HT1080 (cell line): ENCODE measurements around the gene TSPAN17. TPM values are rescaled to one million over a fixed set of nuclear protein-coding genes. Genes with fewer than 3 reads are reported as not detected.

Source experiments
- DNase-seq: peaks from one replicate; pipeline ENCODE4 v3.0.0-alpha.2; 2015; ENCODE audit warnings: low read depth
- small RNA-seq: library from RNA; depleted of rRNA; stranded (forward); fragments of <200 nt; gene quantifications from one replicate; pipeline ENCODE3, GENCODE V24; 2014
- total RNA-seq: library from RNA; depleted of rRNA; stranded (reverse); fragments of >200 nt; shearing (Covaris generic); gene quantifications from 2 replicates; pipeline ENCODE4 v1.2.3, GENCODE V29; 2014; rRNA removed

The TSPAN17 gene
- total RNA-seq, 1 experiment from 2014 or later, result 47.7 TPM

DNA sequence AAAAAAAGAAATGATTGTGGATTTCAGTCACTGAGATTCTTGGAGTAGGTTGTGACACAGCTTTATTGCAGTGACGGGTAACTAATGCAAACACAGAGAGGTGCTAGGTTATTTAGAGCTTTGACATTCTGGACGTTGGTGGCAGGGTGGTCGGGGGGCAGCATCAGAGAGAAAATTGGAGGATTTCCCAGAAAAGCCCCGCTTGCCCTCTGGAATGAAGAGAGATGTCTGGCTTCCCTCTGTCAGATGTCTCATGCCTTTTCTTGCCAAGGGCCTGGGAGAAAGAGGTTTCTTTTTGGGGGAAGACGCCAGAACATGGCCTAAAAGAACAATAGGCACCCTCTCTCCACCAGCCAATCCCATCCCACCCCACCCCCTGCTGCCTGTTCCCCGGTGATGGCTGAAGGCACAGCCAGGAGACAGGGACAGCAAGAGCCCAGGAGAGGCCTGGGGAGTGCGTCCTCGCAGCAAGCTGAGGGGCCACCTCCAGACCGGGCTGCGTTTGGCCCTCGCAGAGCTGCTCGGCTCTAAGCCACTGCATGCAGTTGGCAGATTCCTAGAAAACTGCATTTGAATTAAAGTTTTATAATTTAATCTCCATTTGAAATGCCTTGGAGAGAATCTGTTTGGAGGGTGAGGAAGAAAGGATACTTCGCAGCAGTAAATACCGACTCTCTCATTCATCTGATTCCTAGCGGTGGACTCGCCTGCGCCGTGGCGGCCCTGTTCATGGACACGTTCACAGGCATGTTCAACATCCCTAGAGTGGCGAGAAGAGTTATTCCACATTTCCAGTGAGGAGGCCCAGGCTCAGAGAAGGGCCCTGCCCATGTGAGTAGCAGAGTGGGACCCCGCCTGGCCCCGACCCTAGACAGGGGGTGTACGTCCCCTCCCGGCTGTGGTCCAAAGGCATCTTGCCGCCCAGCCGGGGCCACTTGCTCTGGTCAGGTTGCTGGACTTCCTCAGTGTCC, 55.7 kb downstream of the TSPAN17 start:
- DNase-seq, result no peak

DNA sequence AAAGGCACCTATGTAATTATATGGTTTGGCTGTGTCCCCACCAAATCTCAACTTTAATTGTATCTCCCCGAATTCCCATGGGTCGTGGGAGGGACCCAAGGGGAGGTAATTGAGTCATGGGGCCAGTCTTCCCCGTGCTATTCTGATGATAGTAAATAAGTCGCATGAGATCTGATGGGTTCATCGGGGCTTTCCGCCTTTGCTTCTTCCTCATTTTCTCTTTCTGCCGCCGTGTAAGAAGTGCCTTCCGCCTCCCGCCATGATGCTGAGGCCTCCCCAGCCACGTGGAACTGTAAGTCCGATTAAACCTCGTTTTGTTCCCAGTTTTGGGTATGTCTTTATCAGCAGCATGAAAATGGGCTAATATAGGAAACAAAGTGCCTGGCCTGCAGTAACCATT, 56.6 kb downstream of the TSPAN17 start:
- DNase-seq, result no peak

GRCh38 chr5:176704355-176704754, 57.1 kb downstream of the TSPAN17 start:
- DNase-seq, result no peak

DNA sequence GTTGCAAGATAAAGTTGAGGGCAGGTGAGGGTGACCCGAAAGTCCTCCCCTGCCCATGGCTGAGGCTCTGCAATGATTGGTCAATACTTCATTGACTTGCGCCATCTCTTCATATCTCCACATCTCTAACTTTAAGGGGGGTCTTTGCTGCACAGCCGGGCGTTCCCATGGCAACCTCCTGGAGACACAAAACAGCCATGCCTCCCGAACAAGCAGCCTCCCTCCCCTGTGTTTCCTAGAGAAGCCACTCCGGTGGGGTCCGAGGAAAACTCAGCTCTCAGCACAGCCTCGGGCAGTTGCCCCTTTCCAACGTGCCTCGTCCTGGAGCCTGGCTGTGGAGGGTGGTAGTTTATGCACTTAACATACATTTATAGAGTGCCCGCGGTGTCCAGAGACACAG, 57.5 kb downstream of the TSPAN17 start:
- no peak for DNase-seq

Small RNA genes lying within 50 kb of the gene (small RNA-seq; reads per million reads assigned to genes)
- not detected for gene MIR4281

Other genes starting within 250 kb of the TSPAN17 start
- 156 and 158 TPM in 2 replicates for gene CLTB, start 230.9 kb upstream of the TSPAN17 start, total RNA-seq
- gene FAF2, start 199.1 kb upstream of the TSPAN17 start, total RNA-seq, result 46.5 and 66.9 TPM in 2 replicates
- gene RNF44, start 110.1 kb upstream of the TSPAN17 start, total RNA-seq, result 10.0 and 16.7 TPM in 2 replicates
- not detected in 2 replicates for gene CDHR2, start 98.1 kb upstream of the TSPAN17 start, total RNA-seq
- gene GPRIN1, start 37.3 kb upstream of the TSPAN17 start, total RNA-seq, result 10.4 and 13.1 TPM in 2 replicates
- 2.4 and 3.4 TPM in 2 replicates for gene SNCB, start 16.9 kb upstream of the TSPAN17 start, total RNA-seq
- gene EIF4E1B, start 16.8 kb upstream of the TSPAN17 start, total RNA-seq, result not detected in 2 replicates
- 0.05 TPM in 1 of 2 replicates, not detected in the other for gene UNC5A, start 163.1 kb downstream of the TSPAN17 start, total RNA-seq